H1 (cell line): ENCODE data around the gene EPHB1. TPM values are rescaled to one million over a fixed set of nuclear protein-coding genes. Genes with fewer than 3 reads are reported as not detected.
A peak's percentile ranks its signal among the peaks of the same experiment; 100 is the strongest.
"Not testable (repeated sequence)": the region's sequence is repeated elsewhere in the genome, so short reads cannot be mapped to it uniquely, and the experiment has no call there.

Experiments used
- CTCF ChIA-PET: fragments of 300-600 bp; sonication (Branson Sonifier 250); formaldehyde crosslinking; loops from one replicate; lab custom pipeline; 2021; ENCODE audit not compliant: partially characterized antibody; lab: Charles Lee
- POLR2A ChIA-PET: fragments of 300-600 bp; sonication (Branson Sonifier 250); formaldehyde crosslinking; loops from one replicate; lab custom pipeline; 2021; ENCODE audit warnings: inconsistent platforms; ENCODE audit not compliant: partially characterized antibody; lab: Charles Lee
- DNase-seq, 2 experiments: peaks; one replicate each; pipeline versions ENCODE4 v3.0.0 to v3.0.0-alpha.2; 2010 to 2022; ENCODE audit warnings: low spot score in 2 of 2, low read depth in 1 of 2, mixed read lengths in 1 of 2
- FAIRE-seq: peaks from 2 replicates; lab custom pipeline; 2011; peaks lifted over from hg19 to GRCh38; lab: Jason Lieb, UNC
- H2AFZ ChIP-seq: 2 replicates; pipeline ENCODE4 v1.8.1; 2012; ENCODE audit warnings: low read length, inconsistent platforms
- H2AK5ac ChIP-seq: 2 replicates; pipeline ENCODE4 v1.6.1; 2013; ENCODE audit warnings: low read depth, low read length
- H2BK120ac ChIP-seq: replicated peaks from 2 replicates; pipeline ENCODE3; 2013; ENCODE audit warnings: low read depth, low read length, inconsistent platforms
- H2BK12ac ChIP-seq: 2 replicates; pipeline ENCODE4 v1.6.1; 2013; ENCODE audit warnings: low read depth, low read length
- H2BK15ac ChIP-seq: 2 replicates; pipeline ENCODE4 v1.6.1; 2013; ENCODE audit warnings: low read length
- H2BK20ac ChIP-seq: 2 replicates; pipeline ENCODE4 v1.6.1; 2013; ENCODE audit warnings: low read length
- H2BK5ac ChIP-seq: 2 replicates; pipeline ENCODE4 v1.6.1; 2013; ENCODE audit warnings: low read depth, low read length
- H3K14ac ChIP-seq: 2 replicates; pipeline ENCODE4 v1.6.1; 2013; ENCODE audit warnings: inconsistent platforms; ENCODE audit not compliant: insufficient read length
- H3K18ac ChIP-seq: 2 replicates; pipeline ENCODE4 v1.6.1; 2013; ENCODE audit warnings: low read length; ENCODE audit errors: extremely low read depth
- H3K23ac ChIP-seq: 2 replicates; pipeline ENCODE4 v1.6.1; 2013; ENCODE audit warnings: inconsistent platforms; ENCODE audit not compliant: insufficient read length
- H3K23me2 ChIP-seq: 2 replicates; pipeline ENCODE4 v1.6.1; 2013; ENCODE audit warnings: low read depth, low read length
- H3K27ac ChIP-seq: 2 replicates; pipeline ENCODE4 v1.6.1; 2011; ENCODE audit warnings: low read depth, low read length, inconsistent platforms
- H3K27me3 ChIP-seq, 4 experiments: replicated peaks in 1 of 4; 1 replicate in 1 of 4; 2 replicates in 3 of 4; pipeline versions ENCODE4 v1.6.1 to v1.8.1; 2011 to 2013; ENCODE audit warnings: low read length in 3 of 4, mild to moderate bottlenecking in 3 of 4, inconsistent platforms in 2 of 4, mixed read lengths in 2 of 4, moderate library complexity in 1 of 4; ENCODE audit not compliant: control insufficient read depth in 3 of 4, insufficient read depth in 3 of 4; ENCODE audit errors: extremely low read depth in 1 of 4
- H3K36me3 ChIP-seq, 4 experiments: 2 replicates each; pipeline versions ENCODE4 v1.6.1 to v1.8.1; 2011 to 2013; ENCODE audit warnings: mild to moderate bottlenecking in 4 of 4, low read length in 3 of 4, moderate library complexity in 2 of 4, control low read depth in 1 of 4, inconsistent platforms in 1 of 4; ENCODE audit not compliant: insufficient read depth in 4 of 4, control insufficient read depth in 2 of 4
- H3K4ac ChIP-seq: replicated peaks from 2 replicates; pipeline ENCODE3; 2013; ENCODE audit warnings: low read length, low read depth, mixed read lengths, inconsistent platforms; ENCODE audit not compliant: insufficient read length
- H3K4me1 ChIP-seq, 4 experiments: replicated peaks in 1 of 4; 1 replicate in 1 of 4; 2 replicates in 3 of 4; pipeline versions ENCODE4 v1.6.1 to v1.8.1; 2011 to 2013; ENCODE audit warnings: low read length in 3 of 4, inconsistent platforms in 2 of 4, mixed read lengths in 1 of 4; ENCODE audit not compliant: insufficient read depth in 4 of 4, control insufficient read depth in 3 of 4
- H3K4me2 ChIP-seq, 2 experiments: 2 replicates each; pipeline versions ENCODE4 v1.6.1 to v1.8.1; 2011 to 2013; ENCODE audit warnings: low read depth in 2 of 2, low read length in 2 of 2, control low read depth in 1 of 2, inconsistent platforms in 1 of 2, mild to moderate bottlenecking in 1 of 2; ENCODE audit not compliant: insufficient read depth in 1 of 2
- H3K4me3 ChIP-seq, 4 experiments: fragments of 200-600, 300-600 bp in 1 of 4; sonication (generic), shearing (Covaris generic), sonication (Bioruptor Twin) in 1 of 4; 2 replicates each; pipeline versions ENCODE4 v1.5.1 to v1.8.1; 2011 to 2016; ENCODE audit warnings: low read length in 4 of 4, low read depth in 3 of 4, control low read depth in 2 of 4, inconsistent platforms in 2 of 4, mild to moderate bottlenecking in 2 of 4, mixed read lengths in 1 of 4, moderate library complexity in 1 of 4; ENCODE audit not compliant: insufficient read depth in 2 of 4; ENCODE audit errors: extremely low read depth in 1 of 4
- H3K56ac ChIP-seq: replicated peaks from 2 replicates; pipeline ENCODE3; 2013; ENCODE audit warnings: low read depth, mild to moderate bottlenecking, mixed read lengths, low read length, inconsistent platforms; ENCODE audit not compliant: insufficient read length
- H3K79me1 ChIP-seq: 2 replicates; pipeline ENCODE4 v1.6.1; 2013; ENCODE audit warnings: low read depth, low read length, control low read depth
- H3K79me2 ChIP-seq, 2 experiments: 2 replicates each; pipeline versions ENCODE4 v1.6.1 to v1.8.1; 2012 to 2013; ENCODE audit warnings: low read length in 2 of 2, mild to moderate bottlenecking in 2 of 2, inconsistent platforms in 1 of 2; ENCODE audit not compliant: insufficient read depth in 2 of 2, control insufficient read depth in 1 of 2
- H3K9ac ChIP-seq, 4 experiments: replicated peaks in 1 of 4; 1 replicate in 1 of 4; 2 replicates in 3 of 4; pipeline versions ENCODE4 v1.6.1 to v1.8.1; 2011 to 2013; ENCODE audit warnings: low read depth in 3 of 4, low read length in 3 of 4, control low read depth in 2 of 4, mild to moderate bottlenecking in 2 of 4, moderate library complexity in 2 of 4, inconsistent platforms in 1 of 4; ENCODE audit errors: extremely low read depth in 1 of 4
- H3K9me3 ChIP-seq, 2 experiments: 2 replicates each; pipeline versions ENCODE4 v1.6.1 to v1.8.1; 2012 to 2013; ENCODE audit warnings: mild to moderate bottlenecking in 2 of 2, moderate library complexity in 2 of 2, control low read depth in 1 of 2, inconsistent platforms in 1 of 2, low read depth in 1 of 2, low read length in 1 of 2, mixed read lengths in 1 of 2; ENCODE audit not compliant: insufficient read depth in 2 of 2
- H4K20me1 ChIP-seq, 2 experiments: replicated peaks in 1 of 2; 2 replicates each; pipeline versions ENCODE3 to v1.8.1; 2011 to 2013; ENCODE audit warnings: inconsistent platforms in 2 of 2, low read length in 2 of 2, mild to moderate bottlenecking in 1 of 2; ENCODE audit not compliant: insufficient read depth in 2 of 2, control insufficient read depth in 1 of 2
- H4K5ac ChIP-seq: 2 replicates; pipeline ENCODE4 v1.6.1; 2013; ENCODE audit warnings: low read length, low read depth, mixed read lengths, inconsistent platforms; ENCODE audit not compliant: insufficient read length
- H4K8ac ChIP-seq: 2 replicates; pipeline ENCODE4 v1.8.0; 2013; ENCODE audit warnings: mild to moderate bottlenecking, moderate library complexity, low read length, inconsistent platforms; ENCODE audit not compliant: insufficient read depth; ENCODE audit errors: extremely low read depth
- H4K91ac ChIP-seq: replicated peaks from 2 replicates; pipeline ENCODE3; 2013; ENCODE audit warnings: low read length, mixed read lengths, inconsistent platforms; ENCODE audit not compliant: insufficient read length
- WGBS, 2 experiments: shearing (Covaris generic) in 1 of 2; methylation state at CpG; one replicate each; pipeline versions ENCODE4 v1.1.6 to v1.1.7; 2013 to 2015; ENCODE audit warnings: low lambda C conversion rate in 2 of 2, mixed read lengths in 2 of 2, inconsistent platforms in 1 of 2, low coverage in 1 of 2, missing lambda C conversion rate in 1 of 2; ENCODE audit not compliant: insufficient replicate concordance in 2 of 2, insufficient coverage in 1 of 2, insufficient read length in 1 of 2; ENCODE audit errors: extremely low coverage in 1 of 2, missing lambda C conversion rate in 1 of 2; 5-methylcytosine and 5-hydroxymethylcytosine counted together
- polyA plus RNA-seq, 7 experiments: library from polyadenylated mRNA; depleted of rRNA in 3 of 7; stranded (reverse) in 5 of 7; unstranded in 2 of 7; fragments of >200 nt in 5 of 7; fragments of 200-250 nt in 2 of 7; gene quantifications; 1 replicate in 5 of 7; 2 replicates in 1 of 7; 4 replicates in 1 of 7; pipeline versions ENCODE4 v1.2.1 to v1.2.3, GENCODE V29; 2011 to 2013; ENCODE audit warnings: missing spikeins in 2 of 7, mixed read lengths in 2 of 7
- total RNA-seq: library from RNA; stranded (reverse); fragmentation: NEBNext Ultra II Directional; extraction: Animal tissue kit (Norgen Biotek cat#: 25700); gene quantifications from 2 replicates; pipeline ENCODE4 v1.2.1, GENCODE V29; 2021

The EPHB1 gene
- total and polyA plus RNA-seq, 2 of the 8 experiments (the other 6 are each of a cell fraction or from before 2014, with no cell fraction given) = 3.5 to 5.9 TPM

DNA sequence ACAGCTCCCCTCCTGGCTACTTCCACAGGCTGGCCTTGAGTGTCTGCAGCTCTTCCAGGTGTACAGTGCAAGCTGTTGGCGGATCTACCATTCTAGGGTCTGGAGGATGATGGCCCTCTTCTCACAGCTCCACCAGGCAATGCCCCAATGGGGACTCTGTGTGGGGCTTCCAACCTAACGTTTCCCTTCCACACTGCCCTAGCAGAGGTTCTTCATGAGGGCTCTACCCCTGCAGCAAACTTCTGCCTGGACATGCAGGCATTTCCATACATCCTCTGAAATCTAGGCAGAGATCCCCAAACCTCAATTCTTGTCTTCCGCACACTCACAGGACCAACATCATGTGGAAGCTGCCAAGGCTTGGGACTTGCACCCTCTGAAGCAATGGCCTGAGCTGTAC is 438.4 kb downstream of the EPHB1 start:
- H3K4me3 ChIP-seq, H3K18ac ChIP-seq, H3K79me1 ChIP-seq, H3K36me3 ChIP-seq, H4K91ac ChIP-seq, POLR2A ChIA-PET, H2AFZ ChIP-seq, H4K20me1 ChIP-seq, H3K4ac ChIP-seq, H3K79me2 ChIP-seq, H3K27me3 ChIP-seq, FAIRE-seq, H3K23me2 ChIP-seq, H3K23ac ChIP-seq, H3K4me2 ChIP-seq, H3K56ac ChIP-seq, H3K14ac ChIP-seq, H4K8ac ChIP-seq, H4K5ac ChIP-seq, H3K27ac ChIP-seq, H3K9ac ChIP-seq, H2AK5ac ChIP-seq, H2BK15ac ChIP-seq, H2BK120ac ChIP-seq, DNase-seq: not testable (repeated sequence)
- peak overlapping the region; percentile 62; the same call in 1 of the 2 replicates for H2BK12ac ChIP-seq
- peak overlapping the region; percentile 88; the same call in 1 of the 2 replicates for H2BK20ac ChIP-seq
- H2BK5ac ChIP-seq = peak overlapping the region; percentile 40; the same call in 1 of the 2 replicates
- peaks cover 11 to 19% of the 10 kb centered on the region in 2 experiments for H3K9me3 ChIP-seq
- H3K4me1 ChIP-seq = peaks cover 2 to 12% (median 5%) of the 10 kb centered on the region in 4 experiments; a peak in 6 of 7 replicates
- CTCF ChIA-PET = interaction anchor here (1.1 kb wide), 1 partner anchor 13 kb away, joined by 3 read pairs; no protein-coding TSS in a partner anchor
- 88% methylated on average over 3 of the region's 3 CpGs; no CpG with 5 or more reads in 1 of the 2 experiments for WGBS, 2 experiments
